Effector CD8-positive, alpha-beta T cell (primary cell): ENCODE measurements around the gene P2RX3.

ENCODE experiments used
- DNase-seq: peaks from one replicate; lab custom pipeline; 2025; lab: John Stamatoyannopoulos, UW

Gene P2RX3

DNA sequence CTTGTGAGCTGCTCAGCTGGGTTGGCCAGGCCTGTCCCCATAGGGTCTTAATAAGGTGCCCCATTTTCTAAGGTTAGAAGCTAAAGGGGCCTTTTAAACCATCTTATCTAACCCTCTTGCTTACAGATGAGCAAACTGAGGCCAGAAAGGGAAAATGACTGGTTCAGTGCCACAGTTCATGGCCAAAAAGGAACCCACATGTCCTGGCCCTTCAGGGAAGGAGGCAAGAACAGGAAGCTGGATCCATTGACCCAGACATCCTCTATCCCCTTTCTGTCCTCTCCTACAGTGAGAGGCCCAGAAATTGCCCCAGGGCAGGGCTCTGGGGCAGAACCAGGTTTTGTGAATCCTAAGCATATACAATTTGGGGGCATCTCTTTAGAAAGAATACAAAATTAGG lies 32.8 kb downstream of the P2RX3 start:
- no peak for DNase-seq

GRCh38 chr11:57373146-57373545 lies 35.0 kb downstream of the P2RX3 start:
- no peak for DNase-seq

DNA sequence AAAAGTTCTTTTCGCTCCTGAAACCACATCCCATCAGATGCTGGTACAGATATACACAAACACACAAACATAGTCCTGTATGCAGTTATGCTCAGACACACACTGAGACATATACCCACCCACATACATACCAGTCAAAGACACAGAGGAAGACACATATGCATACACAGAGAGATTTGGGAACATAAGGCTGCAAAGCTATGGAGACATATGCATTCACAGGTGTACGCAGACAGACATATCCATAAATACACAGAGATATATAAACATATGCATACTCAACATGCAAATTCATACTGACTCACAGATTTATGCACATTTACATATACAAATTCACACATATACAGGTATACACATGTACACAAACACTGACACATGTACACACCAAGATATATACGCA lies 36.8 kb downstream of the P2RX3 start:
- DNase-seq, result no peak

DNA sequence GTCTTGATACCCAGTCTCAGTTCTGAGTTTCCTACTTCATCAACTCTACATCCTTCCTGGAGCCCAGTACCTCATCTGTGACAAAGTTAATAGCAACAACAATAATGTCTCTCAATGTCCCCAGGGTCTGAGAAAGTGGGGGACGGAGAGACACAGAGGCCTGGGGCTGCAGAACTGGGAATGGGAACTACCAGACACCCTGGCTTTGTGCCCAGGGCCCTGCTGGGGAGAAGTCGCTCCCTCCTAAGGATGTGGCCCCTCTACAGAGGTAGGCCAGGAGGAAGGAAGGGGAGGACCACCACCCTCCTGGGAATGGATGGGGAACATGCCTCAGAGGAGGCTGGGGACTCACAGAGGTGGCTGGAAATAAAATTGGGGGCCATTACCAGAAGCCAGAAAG lies 37.3 kb downstream of the P2RX3 start:
- DNase-seq, result no peak

DNA sequence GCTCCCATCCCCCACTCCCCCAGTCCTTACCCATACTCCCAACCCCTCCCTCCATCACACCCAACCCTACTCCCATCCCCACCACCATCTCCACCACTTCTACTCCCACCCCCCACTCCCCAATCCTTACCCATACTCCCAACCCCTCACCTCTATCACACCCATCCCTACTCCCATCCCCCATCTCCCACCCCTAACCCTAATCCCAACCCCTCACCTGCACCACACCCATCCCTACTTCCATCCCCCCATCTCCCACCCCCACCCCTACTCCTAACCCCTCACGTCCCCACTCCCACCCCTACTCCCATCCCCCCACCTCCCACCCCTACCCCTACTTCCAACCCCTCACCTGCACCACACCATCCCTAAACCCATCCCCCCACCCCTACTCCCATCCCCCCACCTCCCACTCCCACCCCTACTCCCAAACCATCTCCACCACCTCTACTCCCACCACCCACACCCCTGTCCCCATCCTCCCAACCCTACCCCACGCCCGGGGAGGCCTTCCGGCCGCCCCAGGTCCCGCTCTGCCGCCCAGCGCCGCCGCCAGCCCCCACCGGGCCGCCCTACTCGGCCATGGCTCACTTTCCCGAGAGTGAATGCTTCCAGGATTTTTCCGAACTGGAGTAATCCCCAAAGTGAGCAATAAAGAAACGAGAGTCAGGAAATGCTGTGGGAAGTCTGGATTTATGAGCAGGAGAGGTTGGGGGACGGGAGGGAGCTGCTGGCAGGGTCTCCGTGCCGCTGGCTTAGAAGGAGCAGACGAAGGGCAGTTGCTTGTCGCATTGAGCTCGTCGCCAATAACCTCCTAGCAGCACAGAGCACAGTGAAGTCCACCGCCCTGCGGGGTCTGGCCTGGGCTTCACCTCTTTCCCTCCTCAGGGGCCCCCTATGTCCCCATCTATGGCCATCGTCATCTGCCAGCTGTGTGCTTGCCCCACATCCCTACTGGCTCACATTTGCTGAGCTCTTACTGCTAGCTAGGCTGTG lies 38.2 kb downstream of the P2RX3 start:
- no peak for DNase-seq

- no peak for DNase-seq
Measured at GRCh38 chr11:57377107-57377506, 39.0 kb downstream of the P2RX3 start.

DNA sequence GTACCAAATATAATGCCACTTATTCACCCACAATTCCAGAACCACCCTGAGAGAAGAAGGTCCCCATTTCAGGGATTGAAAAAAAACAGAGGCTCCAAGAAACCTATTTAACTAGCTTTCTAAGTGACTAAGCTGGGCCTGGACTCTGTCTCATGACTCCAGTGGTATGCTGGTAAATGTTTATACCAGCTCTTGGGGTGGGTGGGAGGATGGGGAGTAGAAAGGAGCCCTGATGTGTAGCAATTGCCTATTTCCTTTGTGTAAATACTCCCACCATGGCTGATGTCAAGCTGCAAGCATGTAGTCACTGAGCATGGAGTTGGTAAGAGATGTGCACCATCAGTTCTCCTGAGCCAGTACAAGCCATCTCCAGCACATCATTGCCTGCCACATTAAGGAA lies 40.0 kb downstream of the P2RX3 start:
- DNase-seq, result no peak

DNA sequence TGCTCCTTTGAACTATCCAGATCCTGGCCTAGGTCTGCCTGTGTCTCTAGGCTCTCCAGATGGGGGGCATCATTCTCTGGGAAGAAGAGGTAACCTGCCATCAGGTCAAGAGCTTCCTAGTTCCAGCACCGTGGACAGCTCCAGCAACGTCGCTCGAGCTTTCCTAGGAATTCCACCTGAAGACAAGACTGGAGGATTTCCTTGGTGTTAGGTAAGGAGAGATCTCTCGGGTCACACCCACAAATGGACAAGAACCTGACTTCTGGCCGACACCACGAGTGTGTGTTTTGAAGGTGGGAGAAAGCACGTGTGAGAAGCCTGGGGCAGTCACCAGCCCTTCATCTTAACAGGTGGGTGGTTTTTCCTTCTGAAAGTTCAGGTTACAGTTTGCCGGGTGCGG lies 41.6 kb downstream of the P2RX3 start:
- DNase-seq, result no peak

DNA sequence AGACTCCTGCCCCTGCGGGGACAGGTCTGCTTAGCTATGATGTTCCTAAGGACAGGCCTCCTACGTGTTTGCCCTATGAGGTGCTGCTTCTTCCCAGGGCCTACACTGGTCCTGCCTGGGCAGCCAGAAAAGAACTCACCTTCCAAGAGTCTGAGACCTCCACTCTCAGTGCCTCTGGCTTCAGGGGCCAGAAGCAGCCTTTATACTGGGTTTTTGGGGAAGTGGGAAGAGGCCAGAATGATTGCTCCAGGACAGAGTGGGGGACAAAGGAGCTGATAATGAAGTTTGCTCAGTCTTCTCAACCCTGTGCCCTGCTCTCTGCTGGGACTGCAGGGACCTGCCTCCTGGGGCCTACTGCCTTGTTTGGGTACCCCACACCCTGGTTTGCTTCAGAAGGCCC lies 42.8 kb downstream of the P2RX3 start, which contains the start of gene PRG3:
Gene PRG3 (minus strand): TSS at position 176 of the 400 bp plus-strand sequence. CDS start 442 bp downstream, outside the sequence.
- no peak for DNase-seq

- DNase-seq, result no peak
Measured at GRCh38 chr11:57386178-57386940, 48.2 kb downstream of the P2RX3 start.

DNA sequence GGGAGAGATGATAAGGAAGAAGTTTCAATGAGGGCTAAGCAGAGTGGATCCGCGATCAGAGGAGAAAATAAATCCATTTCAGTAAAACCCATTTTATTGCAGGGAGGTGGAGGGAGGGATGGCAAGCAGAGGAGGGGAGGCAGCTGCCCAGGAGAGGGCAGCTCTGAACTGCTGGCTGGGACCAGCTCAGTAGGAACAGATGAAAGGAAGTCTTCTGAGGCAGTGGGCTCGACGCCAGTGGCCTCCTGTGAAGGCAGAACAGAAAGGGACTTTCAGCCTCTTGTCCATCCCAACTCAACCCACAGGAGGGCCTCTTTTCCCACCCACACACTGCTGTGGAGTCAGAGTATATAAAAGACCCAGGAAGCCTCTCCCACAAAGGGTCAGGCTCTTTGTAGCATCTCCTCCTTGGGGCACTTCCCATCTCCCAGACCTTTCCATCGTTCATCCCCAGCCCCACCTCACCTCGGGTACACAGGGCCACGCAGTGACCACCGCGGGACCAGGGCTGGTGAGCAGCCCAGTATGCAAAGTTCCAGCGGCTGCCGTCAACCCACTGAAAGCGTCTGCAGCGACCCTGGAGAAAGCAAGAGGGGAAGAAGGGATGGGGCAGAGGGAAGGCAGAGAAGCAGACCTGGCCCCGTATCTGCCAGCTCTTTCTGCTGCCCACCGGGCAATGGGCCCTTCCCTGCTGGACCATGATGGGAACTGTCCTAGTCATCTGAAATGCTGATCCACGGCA lies 49.3 kb downstream of the P2RX3 start:
- DNase-seq, result no peak

DNA sequence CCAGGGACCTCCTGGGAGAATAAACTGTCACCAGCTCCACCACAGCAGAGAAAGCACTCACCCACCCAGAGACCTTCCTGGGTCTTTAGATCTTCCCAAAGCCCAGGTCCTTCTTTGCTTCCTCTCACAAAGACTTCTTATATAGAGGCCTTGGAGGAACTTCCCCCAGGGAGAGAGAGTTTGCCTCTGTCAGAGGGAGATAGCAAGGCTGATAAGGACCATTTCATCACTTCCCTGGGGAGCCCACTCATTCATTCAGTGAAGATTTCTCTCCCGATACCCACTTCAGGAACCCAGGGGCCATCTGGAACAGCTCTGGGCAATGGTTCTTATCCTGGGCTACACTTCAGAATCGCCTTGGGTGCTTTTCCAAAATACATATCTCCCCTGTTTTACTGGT lies 52.4 kb downstream of the P2RX3 start, which contains the start of gene PRG2:
Gene PRG2 (minus strand): TSS at position 116 of the 400 bp plus-strand sequence. CDS start 706 bp downstream, outside the sequence.
- no peak for DNase-seq

GRCh38 chr11:57391111-57391510 lies 53.0 kb downstream of the P2RX3 start:
- DNase-seq, result no peak

GRCh38 chr11:57391539-57391938 lies 53.4 kb downstream of the P2RX3 start:
- DNase-seq, result no peak

- no peak for DNase-seq
Measured at GRCh38 chr11:57392066-57392762, 54.1 kb downstream of the P2RX3 start.

DNA sequence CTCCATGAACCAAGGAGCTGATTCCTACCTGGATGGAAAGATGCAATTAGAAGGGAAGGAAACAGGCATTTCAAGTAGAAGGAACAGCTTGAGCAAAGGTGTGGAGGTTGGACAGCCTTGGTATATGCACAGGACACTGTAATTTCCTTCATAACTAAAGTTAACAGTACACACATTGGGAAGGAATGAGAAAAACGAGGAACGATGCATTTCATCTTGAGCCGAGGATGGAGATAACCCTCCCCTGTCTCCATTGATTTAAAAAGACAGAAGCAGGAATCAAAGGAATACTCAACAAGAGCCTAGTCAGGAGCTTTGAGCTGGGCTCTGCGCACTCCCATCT lies 54.6 kb downstream of the P2RX3 start:
- DNase-seq, result no peak

GRCh38 chr11:57394203-57394965 lies 56.2 kb downstream of the P2RX3 start:
- DNase-seq, result no peak

- no peak for DNase-seq
Measured at GRCh38 chr11:57395905-57396623, 57.9 kb downstream of the P2RX3 start.

DNA sequence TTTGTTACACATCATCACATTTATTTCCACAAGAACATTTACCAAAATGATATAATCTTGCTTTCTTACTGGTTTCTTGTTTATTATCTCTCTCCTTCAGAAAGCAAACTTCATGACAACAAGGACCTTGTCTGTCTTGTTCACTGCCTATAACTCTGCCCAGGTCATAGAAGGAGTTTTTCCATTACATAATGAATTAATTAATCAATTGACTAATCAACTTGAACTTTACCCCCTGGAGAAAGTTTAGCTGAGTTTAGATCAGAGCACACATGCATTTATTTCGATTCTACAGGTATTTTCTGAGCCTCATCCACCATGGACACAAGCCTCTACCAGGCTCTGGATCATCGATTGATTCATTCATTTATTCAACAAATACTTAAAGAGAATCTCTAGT lies 58.6 kb downstream of the P2RX3 start:
- no peak for DNase-seq

- no peak for DNase-seq
Measured at GRCh38 chr11:57397394-57397990, 59.3 kb downstream of the P2RX3 start.
